SIG-M5 treated with dmso at 0.1 percent for 504 hours (cell line): ENCODE data around the gene PAPPA2.

Experiments
- DNase-seq: peaks from one replicate; lab custom pipeline; 2025; ENCODE audit not compliant: unreplicated experiment; lab: John Stamatoyannopoulos, UW

PAPPA2 gene

GRCh38 chr1:176796583-176796982 lies 333.6 kb downstream of the PAPPA2 start:
- DNase-seq: no peak

- no peak for DNase-seq
Observed at GRCh38 chr1:176799327-176799726, 336.4 kb downstream of the PAPPA2 start.

- no peak for DNase-seq
Observed at GRCh38 chr1:176800978-176801513, 338.1 kb downstream of the PAPPA2 start.

DNA sequence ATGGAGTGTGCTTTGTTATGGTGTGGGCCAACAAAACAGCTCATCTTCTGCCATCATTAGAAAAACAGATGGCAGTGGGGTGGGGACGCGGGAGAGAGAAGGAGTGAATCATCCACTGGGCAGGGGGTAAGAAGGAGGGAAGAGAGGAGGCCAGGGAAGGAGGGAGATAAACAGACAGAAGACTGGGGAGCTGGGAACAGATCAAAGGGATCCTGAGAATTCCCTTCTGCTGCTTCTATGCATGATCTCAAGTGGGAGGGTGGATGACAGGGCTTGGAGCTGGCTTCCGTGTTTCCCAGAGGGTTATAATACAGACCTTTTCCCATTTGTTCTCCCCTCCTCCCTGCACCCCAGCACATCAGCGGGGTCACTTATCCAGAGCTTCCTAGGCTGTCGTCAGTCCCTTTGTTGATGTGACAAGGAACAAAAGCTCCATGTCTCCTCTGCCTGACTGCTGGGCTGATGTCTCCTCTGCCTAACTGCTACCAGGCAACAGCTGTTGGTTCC lies 338.6 kb downstream of the PAPPA2 start:
- DNase-seq: no peak

GRCh38 chr1:176802316-176802715 lies 339.3 kb downstream of the PAPPA2 start:
- DNase-seq: no peak

- no peak for DNase-seq
Observed at GRCh38 chr1:176803042-176803441, 340.1 kb downstream of the PAPPA2 start.

GRCh38 chr1:176803596-176803995 lies 340.6 kb downstream of the PAPPA2 start:
- no peak for DNase-seq

- no peak for DNase-seq
Observed at GRCh38 chr1:176809292-176809691, 346.3 kb downstream of the PAPPA2 start.

DNA sequence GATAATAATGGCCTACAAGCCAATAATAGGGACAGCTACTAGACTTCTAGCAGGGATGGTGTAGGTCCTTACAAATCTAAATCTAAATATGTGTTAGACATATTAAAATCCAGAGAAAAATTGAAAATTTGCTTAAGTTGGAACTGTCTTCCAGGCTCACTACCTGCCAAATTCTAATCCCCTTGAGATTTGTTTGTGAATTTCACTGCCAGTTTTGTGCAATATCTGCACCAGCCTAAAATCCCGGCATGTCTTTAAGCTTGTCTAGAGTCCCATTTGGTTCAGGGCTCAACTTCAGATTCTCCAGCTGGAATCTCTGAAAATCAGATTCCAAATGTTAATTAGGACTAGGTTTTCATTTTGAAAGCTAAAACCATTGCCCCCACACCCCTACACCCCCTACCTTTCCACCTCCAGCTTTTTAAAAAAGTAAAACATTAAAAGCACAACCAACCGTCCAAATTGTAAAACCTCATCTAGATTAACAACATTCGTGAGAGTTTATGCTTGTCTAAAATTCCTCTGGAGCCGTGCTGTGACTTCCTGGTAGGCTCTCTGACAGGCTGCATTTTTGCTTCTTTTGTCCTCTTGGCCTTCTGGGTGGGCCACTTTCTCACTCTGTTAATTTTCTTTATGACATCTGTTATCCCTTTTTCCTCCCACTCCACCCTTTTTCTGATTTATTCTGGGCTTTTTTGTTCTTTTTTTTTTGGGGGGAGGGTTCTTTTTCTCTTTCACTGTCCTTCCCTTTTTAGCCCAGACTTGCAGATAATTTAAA lies 348.7 kb downstream of the PAPPA2 start:
- no peak for DNase-seq

DNA sequence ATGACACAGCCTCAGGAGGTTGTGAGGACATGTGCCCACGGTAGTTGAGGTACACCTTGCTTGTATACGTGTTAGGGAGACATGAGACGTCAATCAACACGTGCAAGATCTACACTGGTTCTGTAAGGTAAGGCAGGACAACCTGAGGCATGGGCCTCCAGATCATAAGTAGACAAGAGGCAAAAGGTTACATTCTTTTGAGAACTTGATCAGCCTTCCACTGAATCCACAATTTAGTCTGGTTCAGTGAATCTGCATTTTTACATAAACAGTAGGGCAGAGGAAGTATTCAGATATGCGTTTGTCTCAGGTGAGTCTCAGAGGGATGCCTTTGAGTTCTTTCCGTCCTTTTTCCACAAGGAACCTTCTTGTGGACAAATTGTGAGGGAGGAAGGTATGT lies 352.6 kb downstream of the PAPPA2 start:
- DNase-seq: no peak

- DNase-seq: no peak
Observed at GRCh38 chr1:176816232-176816631, 353.3 kb downstream of the PAPPA2 start.

DNA sequence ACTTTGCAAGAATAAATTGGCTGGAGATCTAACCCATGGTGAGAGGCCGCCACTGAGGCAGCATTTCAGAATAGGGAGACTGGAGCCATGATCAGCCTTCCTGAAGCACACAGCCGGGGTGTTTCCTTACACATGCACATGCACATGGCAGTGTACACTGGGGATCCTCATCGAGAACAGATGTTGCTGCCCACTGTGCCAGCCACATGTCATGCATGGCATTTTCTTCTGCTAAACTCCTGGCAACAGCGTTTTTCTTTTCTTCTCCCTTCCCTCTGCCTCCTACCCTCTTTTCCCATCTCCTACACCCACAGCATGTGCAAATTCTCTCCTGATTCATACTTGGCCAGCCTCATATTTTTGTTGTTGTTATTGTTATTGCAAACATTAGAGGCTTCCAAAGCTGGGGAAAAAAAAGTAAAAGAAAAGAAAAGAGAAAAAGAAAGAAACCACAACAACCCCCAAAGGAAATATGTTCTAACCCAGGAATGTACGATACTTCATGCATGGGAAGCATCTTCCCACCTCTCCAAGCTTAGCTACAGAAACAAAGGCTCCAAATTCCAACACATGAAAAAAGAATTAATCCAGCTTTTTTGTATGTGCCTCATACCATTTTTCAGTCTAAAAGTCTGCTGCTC lies 357.5 kb downstream of the PAPPA2 start:
- DNase-seq: no peak

- no peak for DNase-seq
Observed at GRCh38 chr1:176826265-176826664, 363.3 kb downstream of the PAPPA2 start.

- DNase-seq: no peak
Observed at GRCh38 chr1:176829261-176829660, 366.3 kb downstream of the PAPPA2 start.

GRCh38 chr1:176831150-176831549 lies 368.2 kb downstream of the PAPPA2 start:
- DNase-seq: no peak

DNA sequence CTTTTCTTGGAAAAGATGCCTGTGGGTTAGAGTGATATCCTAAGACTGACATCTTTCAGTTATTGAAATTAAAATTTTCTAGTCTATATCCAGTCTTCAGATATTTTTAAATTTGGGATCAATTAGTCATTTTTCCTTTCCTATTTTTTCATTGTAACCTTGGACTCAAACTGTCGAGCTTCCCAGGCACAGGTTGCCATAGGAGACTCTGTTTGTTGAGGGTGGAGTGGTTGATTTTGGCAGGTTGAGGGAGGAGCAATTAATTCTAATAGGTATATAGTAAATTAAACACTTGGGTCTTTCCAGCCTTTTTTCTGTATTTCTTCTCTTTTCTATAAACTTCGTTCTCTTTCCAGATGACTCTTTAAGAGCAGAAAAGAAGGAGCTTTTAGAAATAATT lies 374.7 kb downstream of the PAPPA2 start:
- DNase-seq: no peak

DNA sequence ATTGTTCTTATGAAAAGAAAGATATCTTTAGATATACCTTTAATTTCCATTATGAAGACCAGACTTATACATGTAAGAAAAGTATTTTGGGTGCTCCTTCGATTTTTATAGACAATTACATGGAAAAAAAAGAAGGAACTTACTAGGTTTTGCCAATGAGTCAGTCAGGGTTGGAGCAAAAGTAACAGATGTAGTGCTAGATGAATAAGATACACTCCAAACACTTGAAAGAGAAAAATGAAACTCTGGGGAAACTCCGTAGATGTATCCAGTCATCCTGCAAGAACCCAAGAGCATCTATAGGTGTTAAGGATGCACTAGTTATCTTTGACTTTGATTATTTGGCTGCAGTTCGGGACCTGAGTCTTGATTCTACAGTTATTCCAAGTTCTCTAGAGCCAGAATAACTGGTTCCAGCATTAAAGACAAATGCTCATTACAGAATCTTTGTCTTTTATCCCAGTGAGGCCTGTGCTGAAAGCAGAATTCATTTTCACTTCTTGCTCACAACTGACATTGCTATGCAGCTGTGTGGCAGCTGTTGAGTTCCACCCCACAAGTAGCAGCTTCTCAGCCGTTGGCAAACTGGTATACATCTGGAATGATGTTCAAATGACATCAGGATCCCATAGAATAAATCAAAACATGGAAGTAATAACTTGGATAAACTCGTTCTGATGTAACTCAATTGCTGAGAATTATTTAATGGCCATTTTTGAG lies 375.5 kb downstream of the PAPPA2 start:
- DNase-seq: no peak

GRCh38 chr1:176839216-176839615 lies 376.2 kb downstream of the PAPPA2 start:
- DNase-seq: no peak

DNA sequence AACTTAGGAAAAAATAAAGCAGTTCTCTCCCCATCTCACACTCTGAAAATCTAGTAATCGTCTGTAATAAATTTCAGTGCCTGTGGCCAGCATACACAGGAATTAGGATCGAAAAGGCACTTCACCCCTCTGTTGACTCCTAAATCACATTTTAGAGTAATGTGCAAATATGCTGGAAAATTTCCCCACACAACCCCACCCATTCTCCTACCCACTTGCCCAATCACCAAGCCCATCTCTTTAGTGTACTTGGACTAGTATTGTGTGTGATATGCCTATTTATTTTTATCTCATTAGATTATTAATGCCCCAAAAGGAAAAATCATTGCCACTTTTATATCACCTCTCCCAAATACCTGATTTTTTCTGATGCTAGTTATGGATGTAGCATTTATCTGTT lies 378.3 kb downstream of the PAPPA2 start:
- DNase-seq: no peak

DNA sequence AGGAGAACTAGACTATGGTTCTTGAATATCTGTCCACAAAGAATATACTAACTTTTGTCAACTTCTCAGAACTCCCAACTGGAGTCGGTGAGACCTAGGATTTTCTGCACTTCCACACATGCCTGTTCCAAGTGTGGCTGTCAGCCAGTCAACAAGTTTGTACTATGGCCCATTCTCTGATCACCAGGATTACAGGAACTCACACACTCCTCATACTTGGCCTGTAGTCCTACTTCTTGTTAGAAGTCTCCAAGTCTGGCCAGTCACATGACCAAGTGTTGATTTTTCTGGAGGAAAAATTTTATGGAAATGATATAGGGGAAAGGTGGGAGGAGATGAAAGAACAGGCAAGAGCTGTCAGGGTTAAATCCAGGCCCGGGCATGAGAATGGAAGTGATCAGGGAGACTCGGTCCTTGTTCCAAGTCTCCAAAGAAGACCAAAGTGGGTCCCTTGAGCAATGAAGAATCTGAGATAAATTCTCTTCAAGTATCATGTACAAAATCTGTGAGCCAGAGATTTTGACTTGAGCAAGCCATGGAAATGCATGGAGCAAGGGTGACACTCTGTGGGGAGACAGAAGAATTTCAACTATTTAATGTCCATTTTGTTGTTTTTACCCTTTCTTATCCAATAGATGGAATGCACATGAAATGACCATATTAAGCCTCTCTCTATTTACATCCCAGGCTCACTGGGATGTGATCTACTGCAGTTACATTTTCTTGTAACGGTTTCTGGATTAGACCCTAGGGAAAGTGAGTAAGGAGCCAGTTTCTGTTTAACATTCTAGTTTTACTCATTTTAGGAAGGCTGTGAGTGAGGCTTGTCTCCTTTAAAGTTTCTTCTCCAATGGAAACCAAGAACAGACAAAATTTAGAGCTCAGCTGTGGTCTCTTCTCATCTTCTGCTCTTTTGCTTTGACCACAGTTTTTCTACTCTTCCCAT lies 380.6 kb downstream of the PAPPA2 start:
- peak; percentile 41 for DNase-seq
